CD4-positive, CD25-positive, alpha-beta regulatory T cell (primary cell): ENCODE measurements around the gene AKAP10. TPM values are rescaled to one million over a fixed set of nuclear protein-coding genes. Genes with fewer than 3 reads are reported as not detected.
"Not testable (repeated sequence)": the region's sequence is repeated elsewhere in the genome, so short reads cannot be mapped to it uniquely, and the experiment has no call there.

ENCODE experiments used
- ATAC-seq, 2 donors: fragments of 150-1000 bp; cut with Tn5 transposase; one replicate each; pipeline ENCODE4 v1.10.0; 2021; ENCODE audit warnings: low read depth in 2 of 2, moderate number of reproducible peaks in 2 of 2, moderate library complexity in 1 of 2
- DNase-seq, 3 donors: peaks; one replicate each; pipeline versions ENCODE4 v3.0.0 to v3.0.0-alpha.2; 2012 to 2022; ENCODE audit warnings: mixed read lengths in 1 of 3
- H3K27ac ChIP-seq: one replicate; pipeline ENCODE4 v1.7.0; 2013; ENCODE audit warnings: mild to moderate bottlenecking, low read length; ENCODE audit not compliant: insufficient read depth, poor library complexity, severe bottlenecking
- H3K27me3 ChIP-seq: one replicate; pipeline ENCODE4 v1.7.0; 2013; ENCODE audit warnings: low read length; ENCODE audit not compliant: control insufficient read depth, insufficient read depth
- H3K36me3 ChIP-seq: one replicate; pipeline ENCODE4 v1.7.0; 2013; ENCODE audit warnings: mild to moderate bottlenecking, low read length, moderate library complexity; ENCODE audit not compliant: control insufficient read depth, insufficient read depth
- H3K4me1 ChIP-seq: 2 replicates; pipeline ENCODE4 v1.7.0; 2013; ENCODE audit warnings: mild to moderate bottlenecking, low read length; ENCODE audit not compliant: insufficient read depth, control insufficient read depth, poor library complexity, severe bottlenecking
- H3K4me3 ChIP-seq: one replicate; pipeline ENCODE4 v1.7.0; 2013; ENCODE audit warnings: low read depth, mild to moderate bottlenecking, low read length, moderate library complexity
- H3K9me3 ChIP-seq, 2 experiments: 1 replicate in 1 of 2; 2 replicates in 1 of 2; pipeline ENCODE4 v1.7.0; 2013; ENCODE audit warnings: low read length in 2 of 2, mild to moderate bottlenecking in 1 of 2, moderate library complexity in 1 of 2; ENCODE audit not compliant: control insufficient read depth in 2 of 2
- H3K27ac Mint-ChIP-seq, 3 donors: one replicate each; pipeline ENCODE4 v1.8.0; 2020 to 2022; ENCODE audit warnings: mild to moderate bottlenecking in 3 of 3, mixed read lengths in 3 of 3, moderate library complexity in 2 of 3
- H3K27me3 Mint-ChIP-seq: one replicate; pipeline ENCODE4 v1.8.0; 2022; ENCODE audit warnings: mild to moderate bottlenecking, mixed read lengths
- H3K36me3 Mint-ChIP-seq: one replicate; pipeline ENCODE4 v1.8.0; 2020; ENCODE audit warnings: mixed read lengths
- H3K4me1 Mint-ChIP-seq, 4 donors: one replicate each; pipeline ENCODE4 v1.8.0; 2020 to 2022; ENCODE audit warnings: mixed read lengths in 4 of 4, mild to moderate bottlenecking in 1 of 4
- H3K4me3 Mint-ChIP-seq, 4 donors: one replicate each; pipeline ENCODE4 v1.8.0; 2020 to 2022; ENCODE audit warnings: mild to moderate bottlenecking in 4 of 4, mixed read lengths in 4 of 4, moderate library complexity in 3 of 4
- H3K9me3 Mint-ChIP-seq, 7 donors: one replicate each; pipeline ENCODE4 v1.8.0; 2020 to 2022; ENCODE audit warnings: mixed read lengths in 7 of 7, mild to moderate bottlenecking in 3 of 7, moderate library complexity in 2 of 7
- polyA plus RNA-seq, 4 donors: library from polyadenylated mRNA; unstranded; fragments of 300-500 nt; fragmentation: Illumina TruSeq; gene quantifications; one replicate each; pipeline ENCODE4 v1.2.3, GENCODE V29; 2021
- total RNA-seq: library from RNA; stranded (reverse); gene quantifications from one replicate; pipeline ENCODE4 v1.2.3, GENCODE V29; 2022

Gene AKAP10
- total RNA-seq (46.2 TPM), polyA plus RNA-seq (10 to 100 TPM; 17.7 to 22.0 (median 18.4) TPM)

- peak within 1 kb of the TSS; percentile 91 for H3K27ac ChIP-seq
- Mint-ChIP-seq H3K9me3 (peaks cover 0 to 2% (median 0%) of the 10 kb centered on the region in 7 donors), H3K27ac (peak within 1 kb of the TSS; percentile 94 to 99 (median 97)), H3K4me3 (peak within 1 kb of the TSS; percentile 95 to 99 (median 97)), H3K4me1 (peaks cover 19 to 56% (median 37%) of the 10 kb centered on the region in 4 donors), H3K36me3 (peaks cover 15% of the 10 kb centered on the region), H3K27me3 (no peaks in the 10 kb centered on the region)
- H3K9me3 ChIP-seq, result no peaks in the 10 kb centered on the region
- ATAC-seq (peak; percentile 85 to 88), DNase-seq (peak; percentile 87 to 93 (median 89))
- H3K36me3 ChIP-seq, result no peaks in the 10 kb centered on the region
- H3K27me3 ChIP-seq, result no peaks in the 10 kb centered on the region
- H3K4me3 ChIP-seq, result peak within 1 kb of the TSS; percentile 93
- H3K4me1 ChIP-seq, result peaks cover 24% of the 10 kb centered on the region
These were observed at the start of gene AKAP10 for GRCh38 chr17:19977293-19978208. Gene AKAP10 (minus strand): TSS chr17:19977828. CDS start chr17:19977679, 149 bp downstream.

- Histone ChIP-seq H3K4me1 (no peaks in the 10 kb centered on the region), H3K27ac (no peak overlapping the region), H3K27me3 (peaks cover 13% of the 10 kb centered on the region), H3K36me3 (no peaks in the 10 kb centered on the region), H3K4me3 (no peak overlapping the region), H3K9me3 (no peaks in the 10 kb centered on the region)
- no peak overlapping the region for H3K27ac Mint-ChIP-seq
- H3K9me3 Mint-ChIP-seq, result peaks cover 0 to 7% (median 0%) of the 10 kb centered on the region in 7 donors
- no peaks in the 10 kb centered on the region for H3K36me3 Mint-ChIP-seq
- no peak overlapping the region for H3K4me3 Mint-ChIP-seq
- peaks cover 24% of the 10 kb centered on the region for H3K27me3 Mint-ChIP-seq
- DNase-seq (no peak), ATAC-seq (no peak)
- H3K4me1 Mint-ChIP-seq, result no peaks in the 10 kb centered on the region
These were observed 49.3 kb upstream of the AKAP10 start for GRCh38 chr17:20026960-20027359.

- Histone ChIP-seq H3K27me3 (peaks cover 11% of the 10 kb centered on the region), H3K9me3 (no peaks in the 10 kb centered on the region), H3K4me3 (no peak overlapping the region), H3K36me3 (no peaks in the 10 kb centered on the region), H3K27ac (no peak overlapping the region), H3K4me1 (no peaks in the 10 kb centered on the region)
- H3K27ac Mint-ChIP-seq, result no peak overlapping the region
- peaks cover 0 to 5% (median 0%) of the 10 kb centered on the region in 7 donors for H3K9me3 Mint-ChIP-seq
- ATAC-seq, result no peak
- DNase-seq, result no peak
- no peaks in the 10 kb centered on the region for H3K36me3 Mint-ChIP-seq
- no peak overlapping the region for H3K4me3 Mint-ChIP-seq
- no peaks in the 10 kb centered on the region for H3K4me1 Mint-ChIP-seq
- peaks cover 22% of the 10 kb centered on the region for H3K27me3 Mint-ChIP-seq
These were observed 45.1 kb upstream of the AKAP10 start for GRCh38 chr17:20022701-20023100.

- H3K27me3 ChIP-seq, result peaks cover 17% of the 10 kb centered on the region
- H3K27me3 Mint-ChIP-seq, result peaks cover 51% of the 10 kb centered on the region
- not testable (repeated sequence) for H3K27ac Mint-ChIP-seq, H3K9me3 ChIP-seq, H3K4me1 Mint-ChIP-seq, H3K9me3 Mint-ChIP-seq, H3K4me1 ChIP-seq, H3K27ac ChIP-seq, H3K4me3 Mint-ChIP-seq, DNase-seq, H3K36me3 Mint-ChIP-seq, H3K36me3 ChIP-seq, H3K4me3 ChIP-seq, ATAC-seq
These were observed 38.9 kb upstream of the AKAP10 start for GRCh38 chr17:20016475-20016992.

GRCh38 chr17:20012017-20012536, 34.4 kb upstream of the AKAP10 start:
- Mint-ChIP-seq H3K4me1 (peaks cover 5 to 18% (median 10%) of the 10 kb centered on the region in 4 donors), H3K27me3 (peaks cover 69% of the 10 kb centered on the region), H3K4me3 (no peak overlapping the region)

GRCh38 chr17:20010936-20011335, 33.3 kb upstream of the AKAP10 start:
- no peak overlapping the region for H3K4me3 ChIP-seq
- Mint-ChIP-seq H3K9me3 (peaks cover 0 to 4% (median 0%) of the 10 kb centered on the region in 7 donors), H3K27me3 (peaks cover 77% of the 10 kb centered on the region), H3K4me3 (peak overlapping the region; percentile 81 to 91 (median 84)), H3K4me1 (peaks cover 5 to 18% (median 10%) of the 10 kb centered on the region in 4 donors), H3K27ac (no peak overlapping the region), H3K36me3 (no peaks in the 10 kb centered on the region)
- DNase-seq (no peak), ATAC-seq (no peak)
- H3K9me3 ChIP-seq, result no peaks in the 10 kb centered on the region
- H3K27me3 ChIP-seq, result peaks cover 42% of the 10 kb centered on the region
- H3K27ac ChIP-seq, result no peak overlapping the region
- peaks cover 18% of the 10 kb centered on the region for H3K4me1 ChIP-seq
- H3K36me3 ChIP-seq, result no peaks in the 10 kb centered on the region

More at GRCh38 chr17:20012017-20012536, 34.4 kb upstream of the AKAP10 start:
- ATAC-seq, result no peak
- H3K9me3 ChIP-seq, result no peaks in the 10 kb centered on the region
- H3K4me1 ChIP-seq, result peaks cover 18% of the 10 kb centered on the region
- no peak overlapping the region for H3K27ac ChIP-seq
- no peaks in the 10 kb centered on the region for H3K36me3 ChIP-seq
- Mint-ChIP-seq H3K9me3 (peaks cover 0 to 4% (median 0%) of the 10 kb centered on the region in 7 donors), H3K36me3 (no peaks in the 10 kb centered on the region), H3K27ac (no peak overlapping the region)
- H3K4me3 ChIP-seq, result no peak overlapping the region
- no peak for DNase-seq
- H3K27me3 ChIP-seq, result peaks cover 37% of the 10 kb centered on the region

GRCh38 chr17:20010099-20010863, 32.7 kb upstream of the AKAP10 start:
- DNase-seq (no peak), ATAC-seq (no peak)
- H3K4me1 ChIP-seq, result peaks cover 18% of the 10 kb centered on the region
- no peaks in the 10 kb centered on the region for H3K9me3 ChIP-seq
- Mint-ChIP-seq H3K27ac (no peak overlapping the region), H3K4me3 (peak overlapping the region; percentile 81 to 91 (median 84)), H3K36me3 (no peaks in the 10 kb centered on the region), H3K9me3 (peaks cover 0 to 4% (median 0%) of the 10 kb centered on the region in 7 donors), H3K4me1 (peaks cover 5 to 18% (median 10%) of the 10 kb centered on the region in 4 donors), H3K27me3 (peaks cover 81% of the 10 kb centered on the region)
- H3K27me3 ChIP-seq, result peaks cover 42% of the 10 kb centered on the region
- no peak overlapping the region for H3K27ac ChIP-seq
- H3K4me3 ChIP-seq, result peak overlapping the region; percentile 41
- H3K36me3 ChIP-seq, result no peaks in the 10 kb centered on the region
